Motor neuron (in vitro differentiated cells): ENCODE data around the gene SUFU. TPM values are rescaled to one million over a fixed set of nuclear protein-coding genes. Genes with fewer than 3 reads are reported as not detected.
A peak's percentile ranks its signal among the peaks of the same experiment; 100 is the strongest.
"Not testable (repeated sequence)": the region's sequence is repeated elsewhere in the genome, so short reads cannot be mapped to it uniquely, and the experiment has no call there.

Experiments used
- ATAC-seq, 8 experiments: fragments of 200-7000 bp; cut with Tn5 transposase; replicated peaks in 6 of 8; 2 replicates each; pipeline ENCODE4 v1.8.0; 2021; ENCODE audit warnings: mild to moderate bottlenecking in 8 of 8, moderate library complexity in 8 of 8
- H3K27ac ChIP-seq, 2 donors: fragments of 250-450 bp; sonication (Bioruptor Pico); 2 replicates each; pipeline ENCODE4 v1.9.0; 2021; ENCODE audit warnings: antibody characterized with exemption in 2 of 2, mild to moderate bottlenecking in 2 of 2, moderate library complexity in 1 of 2
- H3K4me1 ChIP-seq, 2 donors: fragments of 250-450 bp; sonication (Bioruptor Pico); replicated peaks in 1 of 2; 2 replicates each; pipeline ENCODE4 v1.6.1; 2021; ENCODE audit warnings: antibody characterized with exemption in 2 of 2, mild to moderate bottlenecking in 2 of 2, moderate library complexity in 1 of 2
- H3K4me3 ChIP-seq, 5 donors: fragments of 250-450 bp; sonication (Bioruptor Pico); 2 replicates each; pipeline ENCODE4 v1.9.0; 2021; ENCODE audit warnings: antibody characterized with exemption in 5 of 5, mild to moderate bottlenecking in 5 of 5, moderate library complexity in 4 of 5
- WGBS, 10 experiments: fragments of 450-650 bp; shearing (Covaris generic); methylation state at CpG; one replicate each; pipeline ENCODE4 v1.0.0; 2022; 5-methylcytosine and 5-hydroxymethylcytosine counted together
- in situ Hi-C, 9 experiments: fragments of 400-800 bp; cut with MboI; loops; one replicate each; pipeline ENCODE4 v1.15.0; 2021; ENCODE audit warnings: low sequenced_read_pairs in 9 of 9, low pct_unique_long_range_greater_than_20kb in 2 of 9; ENCODE audit not compliant: unreplicated experiment in 9 of 9
- total RNA-seq, 8 experiments: library from RNA; unstranded; fragments of 300-600 nt; gene quantifications; 2 replicates each; pipeline versions ENCODE4 v1.2.3 to v1.2.4, GENCODE V29; 2022

SUFU gene
- total RNA-seq, 8 experiments from 2014 or later: 2.9 to 9.7 (median 4.8) TPM

DNA sequence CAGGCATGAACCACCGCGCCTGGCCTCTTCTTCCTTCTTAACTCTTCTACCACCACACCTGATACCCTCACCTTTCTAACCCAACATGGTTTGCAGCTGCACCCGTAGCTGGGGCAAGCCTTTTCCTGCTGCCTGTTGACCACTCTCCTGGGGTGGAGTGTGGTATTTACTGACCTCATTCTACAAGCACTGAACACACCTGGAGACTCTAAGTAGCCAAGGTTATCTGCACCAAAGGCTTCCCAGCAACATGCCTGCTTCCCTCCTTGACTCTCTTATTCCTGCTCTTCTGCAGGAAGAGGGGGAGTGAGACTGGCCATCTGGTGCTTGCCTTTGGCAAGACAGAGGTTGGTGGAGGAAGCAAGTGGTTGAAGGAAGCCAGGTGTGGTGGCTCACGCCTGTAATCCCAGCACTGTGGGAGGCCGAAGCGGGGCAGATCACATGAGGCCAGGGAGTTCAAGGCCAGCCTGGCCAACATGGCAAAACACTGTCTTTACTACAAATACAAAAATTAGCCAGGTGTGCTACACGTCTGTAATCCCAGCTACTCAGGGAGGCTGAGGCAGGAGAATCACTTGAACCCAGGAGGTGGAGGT is 11.3 kb upstream of the SUFU start:
- no peak for ATAC-seq
- H3K27ac ChIP-seq: no peak overlapping the region
- in situ Hi-C loops: no loop called here
- WGBS, 10 experiments: 60 to 100% (median 100%) methylated on average over 1 to 2 of the region's 7 CpGs; no CpG with 5 or more reads in 3 of the 10 experiments
- H3K4me1 ChIP-seq: no peaks in the 10 kb centered on the region
- no peak overlapping the region for H3K4me3 ChIP-seq

DNA sequence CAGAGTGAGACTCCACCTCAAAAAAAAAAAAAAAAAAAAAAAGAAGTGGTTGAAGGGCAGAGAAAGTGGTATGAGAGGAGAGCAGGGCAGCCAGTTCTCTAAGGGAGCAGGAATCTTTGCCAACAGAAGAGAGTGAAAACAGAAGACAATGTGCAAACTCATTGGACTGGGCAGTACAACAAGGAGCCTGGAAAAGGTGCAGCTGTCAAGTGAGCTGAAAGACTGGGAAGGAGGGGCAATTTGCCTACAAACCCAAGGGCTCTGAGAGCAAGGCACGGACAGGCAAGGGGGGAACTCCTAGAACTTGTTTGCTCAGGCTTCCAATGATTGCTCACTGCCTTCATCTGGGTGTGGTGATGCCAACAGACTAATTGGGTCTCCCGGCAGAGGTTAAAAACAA is 10.8 kb upstream of the SUFU start:
- H3K4me1 ChIP-seq: no peaks in the 10 kb centered on the region
- in situ Hi-C loops: no loop called here
- peak in 4 of 8 experiments; percentile 31 to 61 (median 44) for ATAC-seq
- 8 to 100% (median 63%) methylated on average over 1 to 2 of the region's 2 CpGs; no CpG with 5 or more reads in 2 of the 10 experiments for WGBS, 10 experiments
- no peak overlapping the region for H3K4me3 ChIP-seq
- no peak overlapping the region for H3K27ac ChIP-seq

DNA sequence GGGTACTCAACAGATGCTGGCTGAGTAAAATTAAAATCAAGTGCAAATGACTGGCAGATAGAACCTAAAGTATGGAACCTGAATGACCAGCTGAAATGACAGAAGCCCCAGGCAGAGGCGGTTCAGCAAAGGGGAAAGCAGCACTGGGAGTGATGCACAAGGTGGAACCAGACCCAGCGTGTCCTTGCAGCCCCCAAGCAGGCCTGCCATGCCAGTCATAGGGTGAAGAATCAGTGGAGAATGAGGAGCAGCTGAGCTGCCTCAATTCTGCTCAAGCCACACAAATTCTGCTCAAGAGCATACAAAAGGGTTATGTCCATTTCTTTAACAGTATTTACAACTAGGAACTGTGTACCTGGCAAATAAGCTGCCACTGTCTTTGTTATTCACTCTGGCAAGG is 10.0 kb upstream of the SUFU start:
- Histone ChIP-seq H3K4me1 (no peaks in the 10 kb centered on the region), H3K27ac (no peak overlapping the region), H3K4me3 (no peak overlapping the region)
- 60 to 100% (median 96%) methylated on average over 1 to 2 of the region's 2 CpGs; no CpG with 5 or more reads in 3 of the 10 experiments for WGBS, 10 experiments
- in situ Hi-C loops: no loop called here
- no peak for ATAC-seq

DNA sequence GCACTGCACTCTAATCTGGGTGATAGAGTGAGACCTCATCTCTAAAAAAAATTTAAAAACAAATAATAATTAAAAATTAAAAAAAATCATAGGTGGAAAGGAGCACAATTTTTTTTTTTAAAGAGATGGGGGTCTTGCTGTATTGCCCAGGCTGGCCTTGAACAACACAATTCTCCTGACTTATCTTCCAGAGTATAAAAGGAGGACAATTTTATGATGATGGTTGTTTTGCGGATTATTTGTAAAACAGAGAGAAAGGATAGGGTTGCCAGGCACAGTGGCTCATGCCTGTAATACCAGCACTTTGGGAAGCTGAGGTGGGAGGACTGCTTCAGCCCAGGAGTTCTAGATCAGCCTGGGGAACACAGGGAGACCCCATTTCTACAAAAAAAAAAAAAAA is 6.2 kb upstream of the SUFU start:
- Histone ChIP-seq H3K27ac (no peak overlapping the region), H3K4me3 (no peak overlapping the region), H3K4me1 (no peaks in the 10 kb centered on the region)
- no peak for ATAC-seq
- 50 to 100% (median 89%) methylated on average over 1 of the region's 1 CpG; no CpG with 5 or more reads in 5 of the 10 experiments for WGBS, 10 experiments
- in situ Hi-C loops: no loop called here

DNA sequence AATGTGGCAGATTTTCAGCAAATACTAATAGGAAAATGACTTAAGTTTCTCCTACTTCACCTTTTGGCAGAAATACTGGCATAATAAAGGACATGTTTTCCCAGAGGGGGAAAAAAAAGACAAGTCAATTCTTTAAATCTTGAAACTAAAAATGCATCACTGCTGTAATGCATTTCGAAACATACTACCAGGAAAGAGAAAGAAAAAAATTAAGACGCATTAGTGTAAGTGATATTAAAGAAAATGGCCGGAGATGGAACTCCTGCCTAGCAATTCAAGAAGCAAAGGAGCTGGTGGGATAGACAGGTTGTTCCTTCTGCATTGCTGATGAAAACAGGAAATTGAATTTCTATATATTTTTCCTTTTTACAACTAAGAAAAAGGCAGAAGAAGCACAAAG is 4.4 kb upstream of the SUFU start:
- no peak overlapping the region for H3K4me3 ChIP-seq
- in situ Hi-C loops: no loop called here
- no peak overlapping the region for H3K27ac ChIP-seq
- WGBS, 10 experiments: 82 to 100% (median 90%) methylated on average over 3 of the region's 3 CpGs
- no peak for ATAC-seq
- no peaks in the 10 kb centered on the region for H3K4me1 ChIP-seq

DNA sequence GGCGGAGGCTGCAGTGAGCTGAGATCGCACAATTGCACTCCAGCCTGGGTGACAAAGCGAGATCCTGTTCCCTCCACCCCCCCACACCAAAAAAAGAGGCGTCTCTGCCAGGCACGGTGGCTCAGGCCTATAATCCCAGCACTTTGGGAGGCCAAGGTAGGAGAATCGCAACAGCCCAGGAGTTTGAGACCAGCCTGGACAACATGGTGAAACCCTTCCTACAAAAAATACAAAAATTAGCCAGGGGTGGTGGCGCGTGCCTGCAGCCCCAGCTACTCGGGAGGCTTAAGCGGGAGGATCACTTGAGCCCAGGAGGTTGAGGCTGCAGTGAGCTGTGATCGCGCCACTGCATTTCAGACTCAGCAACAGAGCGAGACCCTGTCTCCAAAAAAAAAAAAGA is 3.1 kb upstream of the SUFU start:
- 93 to 100% (median 100%) methylated on average over 1 to 7 of the region's 13 CpGs; no CpG with 5 or more reads in 2 of the 10 experiments for WGBS, 10 experiments
- in situ Hi-C loops: loop anchor here in 1 of 9 experiments (10.0 kb wide), 1 partner anchor 84 kb away; no protein-coding TSS in a partner anchor
- not testable (repeated sequence) for ATAC-seq, H3K4me1 ChIP-seq, H3K4me3 ChIP-seq, H3K27ac ChIP-seq

DNA sequence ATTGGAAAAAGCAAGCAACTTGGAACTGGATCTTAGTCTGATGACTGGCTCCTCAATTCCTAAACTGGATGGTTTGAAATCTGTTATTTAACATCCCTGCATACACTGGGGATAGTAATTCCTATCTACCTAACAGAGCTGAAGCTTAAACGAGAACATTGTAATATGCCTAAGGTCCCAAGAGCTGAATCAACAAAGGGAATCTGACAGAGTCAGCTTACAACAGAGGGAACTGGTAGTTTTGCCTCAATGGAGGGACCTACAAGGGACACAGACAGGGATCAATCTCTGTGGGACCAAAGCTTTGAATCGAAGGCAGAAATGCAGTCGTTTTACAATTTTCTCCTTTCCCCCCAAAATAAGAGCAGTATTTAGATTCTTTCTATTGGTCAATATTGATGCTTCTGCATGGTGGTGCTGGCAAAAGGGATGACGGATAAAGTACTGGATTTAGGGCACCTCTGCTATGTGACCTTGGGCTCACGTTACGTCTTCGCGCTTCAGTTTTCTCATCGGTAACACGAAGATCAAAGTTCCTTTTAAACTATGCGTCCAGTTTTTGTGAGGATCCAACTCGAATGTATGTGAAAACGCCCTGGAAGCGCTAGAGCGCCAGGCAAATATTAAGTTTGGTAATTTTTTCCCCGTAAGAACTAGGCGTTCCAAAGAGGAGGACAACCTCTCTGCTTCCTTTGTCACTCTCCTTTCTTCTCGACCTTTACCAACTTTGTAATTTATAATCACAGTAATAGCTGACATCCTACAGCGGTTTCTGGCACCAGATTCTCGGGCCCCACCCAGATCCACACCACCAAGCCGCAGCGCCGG is 2.4 kb upstream of the SUFU start:
- H3K4me3 ChIP-seq: peak overlapping the region; percentile 72 to 89 (median 86)
- WGBS, 10 experiments: 0 to 12% (median 1%) methylated on average over 1 to 17 of the region's 23 CpGs
- no peak overlapping the region for H3K27ac ChIP-seq
- in situ Hi-C loops: loop anchor here in 1 of 9 experiments (10.0 kb wide), 1 partner anchor 83 kb away; no protein-coding TSS in a partner anchor
- peaks cover 0 to 5% of the 10 kb centered on the region in 2 donors for H3K4me1 ChIP-seq
- no peak for ATAC-seq

DNA sequence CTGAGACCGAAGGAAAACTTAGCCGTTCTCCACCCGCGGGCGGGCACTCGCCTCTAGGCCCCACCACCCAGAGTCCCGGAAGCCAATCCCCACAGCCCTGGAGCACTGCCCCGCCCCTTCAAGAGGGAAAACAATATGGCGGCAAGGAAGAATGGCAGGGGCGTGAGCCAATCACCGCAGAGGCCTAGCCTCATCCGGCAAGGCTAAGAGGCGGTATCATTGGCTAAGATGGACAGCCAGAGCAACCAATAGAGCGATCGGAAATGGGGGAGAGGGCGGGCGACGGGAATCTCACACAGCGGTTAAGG is 1.8 kb upstream of the SUFU start:
- Histone ChIP-seq H3K4me3 (peak overlapping the region; percentile 72 to 89 (median 86)), H3K4me1 (peaks cover 0 to 5% of the 10 kb centered on the region in 2 donors), H3K27ac (peak overlapping the region; percentile 66 to 73)
- ATAC-seq: peak; percentile 75 to 81 (median 76)
- WGBS, 10 experiments: 0% methylated on average over 1 to 11 of the region's 19 CpGs; no CpG with 5 or more reads in 5 of the 10 experiments
- in situ Hi-C loops: loop anchor here in 1 of 9 experiments (10.0 kb wide), 1 partner anchor 83 kb away; no protein-coding TSS in a partner anchor

DNA sequence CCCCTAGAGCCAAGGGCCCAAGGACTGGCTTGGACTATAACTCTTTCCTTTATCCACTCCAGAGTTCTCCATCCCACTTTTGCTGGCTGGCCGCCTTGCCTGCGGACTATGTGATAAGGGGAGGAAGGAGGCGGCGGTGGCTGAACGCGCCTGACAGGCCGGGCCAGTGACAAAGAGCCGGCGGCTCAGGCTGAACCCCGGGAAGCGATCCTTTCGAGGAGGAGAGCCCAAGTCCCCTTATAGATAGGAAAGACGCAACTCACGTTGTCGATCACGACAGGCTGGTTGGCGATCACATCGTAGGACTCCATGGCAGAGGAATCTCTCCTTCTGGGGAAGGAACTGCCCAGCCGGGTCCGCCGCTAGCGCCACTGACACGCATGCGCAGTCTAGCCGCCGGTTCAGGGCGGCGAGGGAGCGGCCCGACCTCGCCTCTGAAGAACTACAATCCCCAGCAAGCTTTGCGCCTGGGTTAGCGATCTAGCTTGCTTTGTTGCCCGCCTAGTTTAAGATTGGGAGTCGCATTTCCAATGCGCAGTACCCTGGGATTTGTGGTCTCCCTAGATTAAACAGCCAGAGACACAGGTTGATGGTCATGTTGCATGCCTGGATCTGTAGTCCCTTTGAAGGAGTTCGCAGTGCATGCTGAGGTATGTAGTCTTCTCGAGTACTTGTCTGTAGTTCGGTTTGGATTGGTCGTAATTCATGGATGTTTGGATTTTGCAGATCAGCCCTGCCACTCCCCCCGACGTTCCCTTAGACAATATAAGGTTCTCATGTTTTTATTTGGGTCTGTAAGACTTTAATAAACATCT is 1.2 kb upstream of the SUFU start, which contains the start of gene ACTR1A:
TSS of gene ACTR1A (minus strand) at position 376 of the 815 bp plus-strand sequence. CDS start at position 311, 65 bp downstream.
- peak within 1 kb of the TSS; percentile 66 to 73 for H3K27ac ChIP-seq
- H3K4me3 ChIP-seq: peak within 1 kb of the TSS; percentile 72 to 89 (median 86)
- peak; percentile 57 to 78 (median 71) for ATAC-seq
- in situ Hi-C loops: loop anchor here in 1 of 9 experiments (10.0 kb wide), 1 partner anchor 82 kb away; no protein-coding TSS in a partner anchor
- WGBS, 10 experiments: 0 to 2% (median 0%) methylated on average over 2 to 9 of the region's 42 CpGs; no CpG with 5 or more reads in 3 of the 10 experiments
- peaks cover 0 to 5% of the 10 kb centered on the region in 2 donors for H3K4me1 ChIP-seq

DNA sequence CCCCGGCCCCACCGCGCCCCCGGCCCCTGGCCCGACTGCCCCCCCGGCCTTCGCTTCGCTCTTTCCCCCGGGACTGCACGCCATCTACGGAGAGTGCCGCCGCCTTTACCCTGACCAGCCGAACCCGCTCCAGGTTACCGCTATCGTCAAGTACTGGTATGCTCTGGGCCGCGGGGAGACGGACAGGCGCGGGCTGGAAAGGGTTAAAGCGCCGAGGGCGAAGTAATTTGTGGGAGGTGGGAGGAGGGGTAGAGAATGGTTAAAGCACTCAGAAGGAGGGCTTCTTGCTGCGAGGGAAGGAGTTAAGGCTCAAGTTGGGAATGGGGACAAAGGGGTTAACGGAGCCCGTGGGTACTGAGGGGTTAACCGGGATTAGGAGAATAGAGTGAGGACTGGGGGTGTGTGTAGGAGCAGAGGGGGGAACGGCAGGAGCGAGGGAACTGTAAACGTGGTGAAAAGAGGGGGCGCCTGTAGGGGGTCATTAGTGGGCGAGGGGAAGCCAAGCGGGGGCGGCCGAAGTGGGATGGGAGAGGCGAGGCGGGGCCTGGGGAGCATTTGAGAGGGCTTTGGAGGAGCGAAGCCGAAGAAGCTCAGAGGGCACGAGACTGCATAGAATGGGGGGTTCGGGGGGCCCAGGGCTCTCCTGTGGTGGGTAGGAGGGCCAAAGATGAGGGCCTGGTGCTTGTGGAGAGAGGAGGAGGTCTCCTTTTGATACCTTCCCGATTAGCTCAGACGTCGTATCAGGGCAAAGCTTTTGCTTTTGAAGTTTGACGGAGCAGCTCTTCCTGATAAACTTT is 605 bp downstream of the SUFU start:
- H3K27ac ChIP-seq: peak overlapping the region; percentile 38 to 56
- H3K4me3 ChIP-seq: peak overlapping the region; percentile 80 to 89 (median 86)
- ATAC-seq: peak in 2 of 8 experiments; percentile 0 to 1
- in situ Hi-C loops: loop anchor here in 1 of 9 experiments (10.0 kb wide), 1 partner anchor 80 kb away; no protein-coding TSS in a partner anchor
- WGBS, 10 experiments: 0 to 40% (median 8%) methylated on average over 1 to 17 of the region's 47 CpGs; no CpG with 5 or more reads in 6 of the 10 experiments
- peaks cover 0 to 5% of the 10 kb centered on the region in 2 donors for H3K4me1 ChIP-seq

DNA sequence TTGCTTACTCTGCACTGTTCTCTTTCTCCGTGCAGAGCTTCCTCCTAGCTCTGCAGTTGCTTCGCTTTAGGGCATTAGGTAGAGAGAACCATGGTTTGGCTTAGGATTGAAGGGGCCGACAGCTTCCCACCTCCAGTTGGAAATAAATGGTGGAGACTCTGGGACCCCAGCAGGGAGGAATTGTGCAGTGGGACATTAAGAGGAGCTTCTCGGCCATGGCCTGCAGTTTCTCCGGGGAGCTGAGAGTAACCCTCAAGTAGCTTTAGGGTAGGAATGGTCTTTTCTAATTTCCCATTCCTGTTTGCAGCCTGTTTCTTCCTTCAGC is 1.2 kb downstream of the SUFU start:
- Histone ChIP-seq H3K4me1 (peaks cover 0 to 5% of the 10 kb centered on the region in 2 donors), H3K27ac (no peak overlapping the region), H3K4me3 (peak overlapping the region; percentile 80 to 89 (median 86))
- 0 to 40% (median 10%) methylated on average over 1 to 5 of the region's 5 CpGs; no CpG with 5 or more reads in 3 of the 10 experiments for WGBS, 10 experiments
- in situ Hi-C loops: loop anchor here in 1 of 9 experiments (10.0 kb wide), 1 partner anchor 80 kb away; no protein-coding TSS in a partner anchor
- ATAC-seq: no peak
